CD4-positive, alpha-beta T cell treated with Interleukin-12 subunit alpha and Interleukin-12 subunit beta, for 1 hour (primary cell): ENCODE measurements around the gene CDH16.
A peak's percentile ranks its signal among the peaks of the same experiment; 100 is the strongest.
"Not testable (repeated sequence)": the region's sequence is repeated elsewhere in the genome, so short reads cannot be mapped to it uniquely, and the experiment has no call there.

Experiments used
- DNase-seq: peaks from one replicate; pipeline ENCODE4 v3.0.0-alpha.2; 2020

The CDH16 gene

DNA sequence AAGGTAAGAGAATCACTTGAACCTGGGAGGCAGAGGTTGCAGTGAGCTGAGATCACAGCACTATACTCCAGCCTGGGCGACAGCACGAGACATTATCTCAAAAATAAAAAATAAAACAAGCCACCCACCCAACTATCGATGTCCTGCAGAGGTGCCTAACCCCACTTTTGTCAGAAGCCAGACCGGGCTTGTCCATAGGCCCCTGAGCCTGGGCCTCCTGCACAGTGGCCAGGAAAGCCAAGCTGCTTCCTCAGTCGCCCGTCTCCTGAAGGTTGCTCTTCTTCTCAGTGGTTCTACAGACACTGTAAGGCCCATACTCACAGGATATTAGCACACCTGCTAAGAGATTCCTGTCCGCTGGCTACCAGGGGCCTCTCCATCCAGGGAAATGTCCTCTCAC, 27.9 kb upstream of the CDH16 start:
- no peak for DNase-seq

DNA sequence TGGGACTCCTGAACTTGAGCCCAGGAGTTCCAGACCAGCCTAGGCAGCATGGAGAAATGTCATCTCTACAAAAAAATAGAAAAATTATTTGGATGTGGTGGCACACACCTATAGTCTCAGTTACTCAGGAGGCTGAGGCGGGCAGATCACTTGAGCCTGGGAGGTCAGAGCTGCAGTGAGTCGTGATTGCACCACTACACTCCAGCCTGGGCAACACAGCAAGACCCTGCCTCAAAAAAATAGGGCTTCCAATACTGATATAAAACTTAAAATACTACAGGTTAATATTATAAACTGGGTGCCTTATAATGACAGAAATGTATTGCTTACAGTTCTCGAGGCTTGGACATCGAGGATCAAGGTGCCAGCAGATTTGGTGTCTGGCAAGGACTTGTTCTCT, 27.3 kb upstream of the CDH16 start:
- DNase-seq, result no peak

DNA sequence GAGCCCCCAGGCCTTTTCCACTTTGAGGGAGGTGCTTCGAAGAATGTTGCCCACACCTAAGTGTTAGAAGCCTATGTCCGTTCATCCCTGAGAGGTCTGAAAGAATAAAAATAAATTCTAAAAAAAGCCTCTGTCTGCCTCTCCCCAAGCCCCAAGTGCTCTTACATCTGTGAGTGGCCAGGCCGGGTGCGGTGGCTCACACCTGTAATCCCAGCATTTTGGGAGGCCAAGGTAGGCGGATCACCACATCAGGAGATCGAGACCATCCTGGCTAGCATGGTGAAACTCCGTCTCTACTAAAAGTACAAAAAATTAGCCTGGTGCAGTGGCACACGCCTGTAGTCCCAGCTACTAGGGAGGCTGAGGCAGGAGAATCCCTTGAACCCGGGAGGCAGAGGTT, 26.3 kb upstream of the CDH16 start:
- DNase-seq, result not testable (repeated sequence)

DNA sequence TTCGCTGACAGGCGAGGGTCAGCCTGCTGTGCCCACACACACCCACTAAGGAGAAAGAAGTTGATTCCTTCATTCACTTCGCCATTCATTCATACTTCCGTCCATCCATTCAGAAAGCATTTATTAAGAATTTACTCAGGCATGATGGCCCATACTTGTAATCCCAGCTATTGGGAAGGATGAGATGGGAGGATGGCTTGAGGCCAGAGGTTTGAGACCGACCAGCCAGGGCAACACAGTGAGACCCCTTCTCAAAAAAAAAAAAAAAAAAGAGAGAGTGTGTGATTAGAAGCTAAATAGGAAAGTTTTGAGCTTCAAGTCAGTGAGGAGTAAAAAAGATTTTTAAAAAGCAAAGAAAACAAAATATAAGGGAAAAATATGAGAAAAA, 25.4 kb upstream of the CDH16 start:
- no peak for DNase-seq

DNA sequence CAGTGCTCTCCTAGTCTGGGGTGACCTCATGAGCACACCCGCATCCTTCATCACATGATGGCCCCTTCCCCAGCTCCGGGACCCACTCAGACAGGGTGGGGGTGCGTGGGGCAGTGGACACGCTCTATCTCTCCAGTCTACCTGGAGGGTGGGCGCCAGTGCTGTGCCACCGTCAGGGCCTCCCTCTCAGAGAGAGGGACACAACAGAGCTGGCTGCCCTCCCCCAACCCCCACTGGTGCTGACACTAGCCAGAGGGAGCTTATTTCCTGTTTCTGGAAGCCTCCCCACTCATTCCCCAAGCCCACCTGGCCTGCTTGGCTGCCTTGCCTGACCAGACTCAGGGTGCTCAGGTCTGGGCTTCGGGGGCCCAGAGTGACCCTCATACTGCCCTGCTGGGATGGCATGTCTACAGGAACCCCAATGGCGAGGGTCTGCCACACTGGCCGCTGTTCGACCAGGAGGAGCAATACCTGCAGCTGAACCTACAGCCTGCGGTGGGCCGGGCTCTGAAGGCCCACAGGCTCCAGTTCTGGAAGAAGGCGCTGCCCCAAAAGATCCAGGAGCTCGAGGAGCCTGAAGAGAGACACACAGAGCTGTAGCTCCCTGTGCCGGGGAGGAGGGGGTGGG, 24.9 kb upstream of the CDH16 start:
- DNase-seq, result no peak

DNA sequence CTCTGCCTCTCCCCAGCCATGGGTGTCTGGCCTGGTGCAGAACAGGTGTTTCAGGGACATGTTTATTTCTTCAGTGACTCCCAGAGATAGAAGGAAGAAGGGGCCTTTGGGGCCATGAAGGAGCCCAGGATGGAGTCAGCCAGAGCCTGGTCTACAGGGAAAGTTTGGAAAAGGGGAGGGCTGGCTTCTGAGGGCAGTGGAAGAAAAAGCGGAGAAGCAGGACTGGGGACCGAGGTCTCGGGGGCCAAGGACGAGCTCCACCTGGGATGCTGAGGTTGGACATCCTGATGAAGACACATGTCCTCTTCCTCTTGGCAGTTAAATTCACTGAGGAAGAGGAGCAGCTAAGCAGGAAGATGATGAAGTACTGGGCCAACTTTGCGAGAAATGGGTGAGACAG, 24.3 kb upstream of the CDH16 start:
- no peak for DNase-seq

DNA sequence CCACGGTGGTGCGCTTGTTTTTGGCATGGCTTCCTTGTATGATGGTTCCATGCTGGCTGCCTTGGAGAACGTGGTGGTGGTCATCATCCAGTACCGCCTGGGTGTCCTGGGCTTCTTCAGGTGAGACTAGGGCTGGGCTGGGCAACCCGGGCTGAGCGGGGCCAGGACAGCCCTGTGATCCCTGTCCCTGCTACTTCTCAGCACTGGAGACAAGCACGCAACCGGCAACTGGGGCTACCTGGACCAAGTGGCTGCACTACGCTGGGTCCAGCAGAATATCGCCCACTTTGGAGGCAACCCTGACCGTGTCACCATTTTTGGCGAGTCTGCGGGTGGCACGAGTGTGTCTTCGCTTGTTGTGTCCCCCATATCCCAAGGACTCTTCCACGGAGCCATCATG, 21.6 kb upstream of the CDH16 start:
- no peak for DNase-seq

DNA sequence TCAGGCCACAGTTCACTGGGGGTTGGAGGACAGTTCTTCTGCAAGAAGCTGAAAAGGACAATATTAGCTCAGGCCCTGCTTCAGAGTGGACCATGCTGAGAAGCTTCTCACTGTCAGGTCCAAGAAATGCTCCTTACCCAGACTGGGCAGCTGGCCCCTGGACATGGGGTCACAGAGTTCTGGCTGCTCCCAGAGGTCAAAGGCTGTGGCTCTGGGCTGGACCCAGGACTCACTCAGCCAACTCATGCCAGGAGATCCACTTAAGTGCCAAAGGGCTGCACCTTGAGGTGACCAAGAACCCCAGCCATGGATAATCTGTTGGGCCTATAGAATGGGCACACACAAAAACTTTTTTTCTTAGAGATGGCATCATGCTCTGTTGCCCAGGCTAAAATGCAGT, 20.7 kb upstream of the CDH16 start:
- DNase-seq, result no peak

DNA sequence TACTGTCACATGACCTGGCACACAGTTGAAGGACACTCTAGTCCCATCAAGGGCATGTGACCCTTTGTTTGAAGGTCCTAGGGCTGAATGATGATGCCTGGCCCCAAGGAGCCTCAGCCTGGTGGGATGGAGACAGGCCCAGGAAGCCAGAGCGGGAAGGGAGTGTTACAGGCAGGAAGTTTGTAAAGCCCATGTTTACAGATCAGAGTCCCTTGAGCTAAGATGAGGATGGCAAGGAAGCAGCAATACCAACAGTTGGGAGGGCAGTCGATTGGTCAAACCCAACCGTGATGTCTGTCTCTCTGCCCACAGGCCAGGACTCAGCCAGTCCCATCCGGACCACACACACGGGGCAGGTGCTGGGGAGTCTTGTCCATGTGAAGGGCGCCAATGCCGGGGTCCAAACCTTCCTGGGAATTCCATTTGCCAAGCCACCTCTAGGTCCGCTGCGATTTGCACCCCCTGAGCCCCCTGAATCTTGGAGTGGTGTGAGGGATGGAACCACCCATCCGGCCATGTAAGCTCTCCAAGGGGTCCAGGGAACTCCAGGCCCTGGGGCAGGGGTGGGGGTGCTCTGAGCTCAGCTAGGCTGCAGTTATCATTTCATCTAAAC, 19.1 kb upstream of the CDH16 start:
- DNase-seq, result no peak

DNA sequence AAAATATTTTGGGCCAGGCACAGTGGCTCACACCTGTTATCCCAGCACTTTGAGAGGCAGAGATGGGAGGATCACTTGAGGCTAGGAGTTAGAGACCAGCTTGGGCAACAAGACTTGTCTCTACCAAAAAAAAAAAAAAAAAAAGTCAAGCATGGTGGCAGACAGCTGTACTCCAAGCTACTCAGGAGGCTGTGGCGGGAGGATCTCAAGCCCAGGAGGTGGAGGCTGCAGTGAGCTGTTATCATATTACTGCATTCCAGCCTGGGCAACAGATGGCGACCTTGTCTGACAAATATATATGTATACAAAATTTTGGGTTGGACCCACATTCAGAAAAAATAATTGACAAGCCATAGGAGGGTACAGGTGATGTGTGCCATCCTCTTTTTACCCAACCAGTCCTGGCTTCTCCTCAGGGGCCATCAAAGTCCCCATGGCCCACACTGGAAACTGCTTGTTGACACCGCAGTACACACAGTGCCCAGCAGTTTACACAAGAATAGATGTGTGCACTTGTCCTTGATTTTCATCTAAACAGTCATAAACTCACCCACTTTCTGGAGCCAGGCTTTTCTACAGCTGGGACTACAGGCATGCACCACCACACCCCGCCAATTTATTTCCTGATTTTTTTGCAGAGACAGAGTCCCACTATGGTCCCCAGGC, 18.3 kb upstream of the CDH16 start:
- DNase-seq, result no peak

DNA sequence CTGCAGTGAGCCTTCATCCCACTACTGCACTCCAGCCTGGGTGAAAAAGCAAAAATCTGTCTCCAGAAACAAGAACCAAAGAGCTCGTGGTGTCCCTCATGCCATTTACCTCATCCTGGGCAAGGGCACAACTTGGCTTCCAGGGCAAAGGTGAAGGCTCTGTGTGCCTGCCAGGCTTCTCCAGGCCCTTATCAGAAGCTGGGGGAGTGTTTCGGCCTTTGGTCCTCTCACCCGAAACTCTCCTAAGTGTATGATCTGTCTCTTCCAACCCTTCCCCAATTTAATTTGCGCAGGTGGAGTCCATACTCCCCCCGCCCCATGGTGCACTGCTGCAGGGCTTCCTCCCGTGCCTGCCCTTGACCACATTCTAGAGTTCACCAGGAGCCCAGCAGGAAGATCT, 17.8 kb upstream of the CDH16 start:
- DNase-seq, result no peak

DNA sequence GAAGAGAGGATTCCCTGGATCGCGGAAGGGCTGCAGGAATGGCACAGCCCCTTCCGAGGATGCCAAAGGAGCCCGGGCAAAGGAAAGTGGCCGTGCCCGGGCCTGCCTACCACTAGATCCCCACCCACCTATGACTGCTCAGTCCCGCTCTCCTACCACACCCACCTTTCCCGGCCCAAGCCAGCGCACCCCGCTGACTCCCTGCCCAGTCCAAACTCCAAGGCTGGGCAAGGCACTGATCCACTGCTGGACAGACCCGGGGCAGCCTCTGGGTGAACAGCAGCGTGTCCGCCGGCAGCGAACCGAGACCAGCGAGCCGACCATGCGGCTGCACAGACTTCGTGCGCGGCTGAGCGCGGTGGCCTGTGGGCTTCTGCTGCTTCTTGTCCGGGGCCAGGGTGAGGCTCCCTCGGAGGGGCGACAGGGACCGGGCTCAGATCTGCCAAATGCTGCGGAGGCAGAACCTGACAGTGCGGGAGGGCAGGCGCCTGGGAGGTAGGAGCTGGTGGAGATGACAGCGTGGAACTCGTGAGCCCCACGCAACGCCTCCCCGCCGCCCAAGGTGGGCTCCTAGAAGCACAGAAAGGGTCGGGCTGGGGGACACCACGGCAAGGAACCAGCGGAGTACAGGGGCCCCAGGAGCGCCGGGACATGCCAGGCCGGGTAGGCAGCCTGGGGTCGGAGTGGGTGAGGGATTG, 16.8 kb upstream of the CDH16 start, which contains the start of gene CES2:
Gene CES2, plus strand, starts transcription at position 203 of the 698 bp plus-strand sequence. Its CDS starts 120 bp downstream, at position 323.
- no peak for DNase-seq

DNA sequence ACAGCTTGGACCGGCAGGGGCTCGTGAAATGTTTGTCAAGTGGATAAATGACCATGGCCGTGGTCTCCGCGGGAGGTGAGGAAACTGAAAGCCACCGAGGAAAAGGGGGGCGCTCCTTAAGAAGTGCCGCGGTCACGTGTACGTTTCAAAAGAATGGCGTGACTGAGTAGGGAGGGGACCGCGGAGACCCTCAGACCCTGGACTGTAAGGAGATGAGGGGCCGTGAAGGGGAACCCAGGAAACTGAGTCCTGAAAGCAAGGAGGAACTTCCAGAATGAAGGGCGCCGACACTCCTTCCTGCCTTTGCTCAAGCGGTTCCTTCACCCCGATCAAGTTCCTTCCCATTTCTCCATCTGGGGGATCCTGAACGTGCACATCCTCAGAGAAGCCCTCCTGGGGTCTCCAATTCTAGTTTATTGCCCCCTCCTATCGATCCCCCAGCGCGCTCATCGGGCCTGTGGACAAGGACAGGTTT, 16.2 kb upstream of the CDH16 start:
- DNase-seq, result not testable (repeated sequence)

DNA sequence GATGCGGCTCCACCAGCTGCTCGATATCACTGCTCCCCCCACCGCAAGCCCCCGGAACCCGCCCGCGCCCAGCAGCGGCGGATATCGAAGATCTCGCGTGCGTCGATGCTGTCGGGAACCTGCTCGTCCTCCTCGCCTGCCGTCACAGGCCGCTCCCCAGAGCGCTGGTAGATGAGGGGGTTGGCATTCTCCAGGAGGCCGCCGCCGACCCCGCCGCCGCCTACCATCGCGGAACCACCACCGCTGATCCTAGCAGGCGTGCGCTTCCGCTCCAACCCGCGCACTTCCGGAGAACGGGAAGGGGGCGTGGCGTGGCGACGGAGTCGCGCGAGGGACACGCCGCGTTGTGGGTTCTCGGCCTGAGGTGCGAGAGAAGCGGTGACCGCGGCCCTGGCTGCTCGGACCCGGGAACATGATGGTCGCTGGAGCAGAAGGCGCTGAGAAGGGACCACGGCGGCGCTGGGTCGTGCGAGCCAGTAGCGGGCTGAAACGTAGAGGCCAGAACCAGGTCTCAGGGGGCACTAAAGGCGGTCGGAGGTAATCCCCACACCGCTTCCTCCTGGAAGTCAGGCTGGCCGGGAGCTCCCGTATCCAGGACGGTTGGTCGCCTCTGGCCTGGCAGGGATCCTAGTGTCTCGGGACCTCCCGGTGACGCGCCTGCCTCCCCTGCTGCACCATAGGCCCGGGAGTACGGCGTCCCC, 15.6 kb upstream of the CDH16 start, which contains the start of gene CIAO2B:
Gene CIAO2B, minus strand, starts transcription at position 265 of the 701 bp plus-strand sequence. Its CDS starts 38 bp downstream, at position 227.
- DNase-seq, result peak; percentile 89

DNA sequence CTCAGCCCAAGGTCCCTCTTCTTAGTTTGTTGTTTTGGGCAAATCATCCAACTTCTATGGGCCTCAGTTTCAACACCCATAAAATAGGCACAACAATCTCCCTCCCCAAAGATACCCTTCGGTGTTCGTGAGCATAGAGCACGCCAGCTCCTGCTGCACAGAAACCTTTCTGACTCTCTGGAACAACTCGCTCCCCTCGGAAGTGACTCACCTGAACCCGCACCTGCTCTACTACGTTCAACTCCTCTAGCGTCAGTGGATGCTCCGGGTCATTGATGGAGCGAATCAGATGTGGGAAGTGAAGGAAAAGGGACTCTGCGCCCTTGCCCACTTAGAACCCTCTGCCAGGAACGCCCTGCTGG, 15.1 kb upstream of the CDH16 start:
- DNase-seq, result no peak

DNA sequence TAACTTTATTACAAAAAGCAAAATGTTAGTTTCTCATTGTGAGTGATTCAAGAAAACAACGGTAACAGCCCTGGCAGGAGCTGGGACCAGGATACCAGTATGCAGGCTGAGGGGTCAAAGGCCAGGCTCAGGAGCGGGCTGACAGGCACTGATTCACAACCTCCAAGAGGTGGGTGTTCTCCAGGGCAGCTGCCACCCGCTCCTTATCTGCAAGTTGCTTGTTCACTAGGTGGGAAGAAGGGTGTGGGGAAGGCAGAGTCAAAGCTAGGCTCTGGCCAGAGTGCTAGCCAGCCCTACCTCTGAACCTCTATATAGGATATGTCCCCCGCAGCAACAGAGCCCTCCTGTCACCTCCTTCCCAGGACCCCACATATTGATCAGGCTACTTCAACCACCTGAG, 13.4 kb upstream of the CDH16 start:
- DNase-seq, result no peak

DNA sequence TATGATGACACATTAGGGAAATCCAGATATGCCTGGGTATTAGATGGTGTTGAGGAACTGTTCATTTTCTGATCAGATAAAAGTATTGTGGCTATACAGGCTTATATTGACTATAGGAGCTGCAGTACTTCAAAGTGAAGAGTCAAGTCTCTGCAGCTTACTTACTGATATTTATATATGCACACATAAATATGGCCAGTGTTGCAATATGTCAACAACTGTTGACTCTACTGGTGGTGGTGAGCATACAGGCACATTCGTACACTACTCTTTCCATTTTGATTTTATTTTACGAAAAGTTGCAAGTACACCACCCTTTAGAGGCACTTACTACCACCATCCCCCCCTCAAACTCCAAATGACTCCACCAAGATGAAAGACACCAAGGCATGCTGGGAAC, 13.0 kb upstream of the CDH16 start:
- no peak for DNase-seq

DNA sequence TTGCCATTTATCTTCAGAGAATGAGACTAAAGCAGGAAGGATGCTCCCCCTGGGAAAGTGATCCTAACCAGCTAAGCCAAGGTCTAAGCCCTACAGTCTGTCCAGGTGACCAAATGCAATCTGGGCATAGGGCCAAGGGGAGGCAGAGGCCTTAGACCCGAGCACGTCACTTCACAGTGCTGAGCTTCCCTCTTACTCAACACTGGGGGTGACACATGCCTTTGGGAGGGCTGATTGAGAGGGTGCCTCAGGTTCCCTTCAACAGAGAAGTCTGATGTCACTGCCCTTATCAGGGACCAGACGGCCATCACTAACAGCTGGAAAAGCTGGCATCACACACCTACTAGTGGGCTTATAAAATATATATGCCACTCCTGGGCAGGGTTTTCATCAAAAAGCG, 11.5 kb upstream of the CDH16 start:
- DNase-seq, result no peak

DNA sequence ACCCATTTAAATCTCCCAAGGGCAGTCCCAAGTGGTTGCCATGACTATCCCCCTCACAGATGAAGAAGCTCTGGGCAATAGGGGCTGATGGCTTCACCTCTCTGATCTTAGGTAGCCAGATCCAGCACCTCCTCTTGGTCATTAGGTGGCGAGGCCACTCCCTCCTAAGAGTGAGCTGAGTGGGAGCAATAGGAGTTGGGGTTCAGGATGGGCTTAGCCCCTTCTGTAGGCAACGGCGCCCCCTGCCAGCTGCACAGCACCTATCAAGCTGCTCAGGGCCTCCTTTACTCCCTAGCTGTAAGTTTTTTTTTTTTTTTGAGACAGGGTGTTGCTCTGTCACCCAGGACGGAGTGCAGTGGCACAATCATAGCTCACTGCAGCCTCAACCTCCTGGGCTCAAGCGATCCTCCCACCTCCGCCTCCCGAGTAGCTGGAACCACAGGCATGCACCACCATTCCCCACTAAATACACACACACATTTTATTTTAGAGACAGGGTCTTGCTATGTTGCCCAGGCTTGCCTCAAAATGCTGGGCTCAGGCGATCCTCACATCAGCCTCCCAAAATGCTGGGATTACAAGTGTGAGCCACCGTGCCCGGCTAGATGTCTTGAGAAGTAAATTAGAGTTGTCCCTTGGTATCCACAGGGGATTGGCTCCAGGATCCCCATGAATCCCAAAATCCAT, 10.2 kb upstream of the CDH16 start:
- peak; percentile 30 for DNase-seq

DNA sequence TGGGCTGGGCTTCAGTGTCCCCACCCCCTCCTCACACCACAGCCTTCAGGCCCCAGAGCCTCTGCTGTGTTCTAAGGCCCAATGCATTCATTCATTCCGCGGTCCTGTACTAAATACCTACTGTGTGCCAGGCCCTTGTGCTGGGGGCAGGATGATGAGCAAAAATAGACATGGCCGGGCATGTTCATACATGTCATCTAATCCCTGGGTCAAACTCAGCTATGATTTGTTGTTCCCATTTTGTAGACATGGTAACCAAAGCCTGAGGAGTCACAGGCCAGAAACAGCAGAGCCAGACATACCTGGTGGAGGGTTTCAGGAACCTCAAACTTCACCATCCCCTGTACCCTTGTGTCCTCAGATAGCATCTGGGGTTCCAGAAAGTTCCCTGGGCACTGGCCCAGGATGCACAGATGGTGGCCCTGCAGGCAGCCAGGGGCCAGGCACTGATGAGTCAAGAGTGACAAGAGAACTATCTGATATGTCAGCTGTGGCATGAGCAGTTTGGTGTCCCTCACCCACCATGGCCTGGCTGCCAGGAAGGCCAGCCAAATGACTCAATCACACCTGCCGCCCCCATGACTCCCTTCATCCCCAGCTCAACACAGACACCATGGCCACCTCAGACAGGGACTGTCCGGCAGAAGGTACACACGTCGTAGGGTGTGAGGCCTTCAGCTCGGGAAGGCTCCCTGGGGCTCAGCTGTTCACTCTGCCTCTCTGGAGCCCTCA, 9.4 kb upstream of the CDH16 start:
- no peak for DNase-seq

DNA sequence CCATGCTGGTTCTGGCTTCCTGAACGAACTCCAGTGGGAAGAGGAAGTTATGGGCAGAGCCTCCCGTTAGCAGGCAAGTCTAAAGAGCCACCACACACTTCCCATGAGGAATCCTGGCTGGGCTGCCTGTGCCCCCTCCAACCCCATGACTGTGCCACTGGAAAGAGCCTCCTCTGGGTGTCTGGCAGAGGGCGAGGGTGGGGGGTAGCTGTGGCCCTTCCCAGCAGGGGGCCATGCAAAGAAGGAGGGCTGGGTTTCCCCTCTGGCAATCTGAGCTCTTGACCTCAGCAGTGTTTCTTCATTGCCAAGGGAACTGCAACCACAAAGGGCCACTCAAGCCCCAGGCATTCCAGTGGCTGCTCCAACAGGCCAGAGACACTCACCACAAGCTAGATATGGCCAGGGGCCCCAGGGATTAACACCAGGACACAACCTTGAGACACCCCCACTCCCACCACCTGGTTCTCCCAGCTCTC, 8.3 kb upstream of the CDH16 start:
- no peak for DNase-seq
